Epithelial cell of esophagus (primary cell): Measurements from ENCODE around the gene PTPRK.

Source experiments
- DNase-seq: peaks from one replicate; pipeline ENCODE4 v3.0.0; 2010; ENCODE audit warnings: low read depth
- H3K4me3 ChIP-seq: 2 replicates; pipeline ENCODE4 v1.5.1; 2011; ENCODE audit warnings: mild to moderate bottlenecking, low read length, control low read depth
- TF ChIP-seq, protein P1 (sequence below): IDR thresholded peaks from 2 replicates; pipeline ENCODE4 v1.5.1; 2011; ENCODE audit warnings: low read depth, mild to moderate bottlenecking, low read length, control low read depth, inconsistent platforms; ENCODE audit not compliant: insufficient read depth; ENCODE audit errors: missing control alignments

PTPRK gene

DNA sequence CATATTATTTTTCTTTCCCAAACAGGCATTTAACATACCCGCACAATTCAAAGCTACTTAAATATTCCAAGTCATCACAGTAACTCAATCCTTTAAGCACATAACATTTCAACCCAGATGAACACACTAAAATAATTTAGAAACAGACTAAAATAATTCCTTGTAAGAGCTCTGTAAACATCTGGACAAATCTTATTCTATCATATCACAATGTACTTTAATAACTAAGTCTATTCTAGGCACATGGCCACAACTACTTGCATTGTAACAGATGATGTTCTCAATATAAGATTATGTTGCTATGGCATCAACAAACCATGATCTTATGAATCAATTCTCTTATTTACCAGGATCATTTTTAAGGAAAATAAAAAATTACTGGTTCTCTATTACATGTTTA, 496.4 kb downstream of the PTPRK start:
- no peak for DNase-seq
- H3K4me3 ChIP-seq: no peak overlapping the region
- TF ChIP-seq, protein P1, sequence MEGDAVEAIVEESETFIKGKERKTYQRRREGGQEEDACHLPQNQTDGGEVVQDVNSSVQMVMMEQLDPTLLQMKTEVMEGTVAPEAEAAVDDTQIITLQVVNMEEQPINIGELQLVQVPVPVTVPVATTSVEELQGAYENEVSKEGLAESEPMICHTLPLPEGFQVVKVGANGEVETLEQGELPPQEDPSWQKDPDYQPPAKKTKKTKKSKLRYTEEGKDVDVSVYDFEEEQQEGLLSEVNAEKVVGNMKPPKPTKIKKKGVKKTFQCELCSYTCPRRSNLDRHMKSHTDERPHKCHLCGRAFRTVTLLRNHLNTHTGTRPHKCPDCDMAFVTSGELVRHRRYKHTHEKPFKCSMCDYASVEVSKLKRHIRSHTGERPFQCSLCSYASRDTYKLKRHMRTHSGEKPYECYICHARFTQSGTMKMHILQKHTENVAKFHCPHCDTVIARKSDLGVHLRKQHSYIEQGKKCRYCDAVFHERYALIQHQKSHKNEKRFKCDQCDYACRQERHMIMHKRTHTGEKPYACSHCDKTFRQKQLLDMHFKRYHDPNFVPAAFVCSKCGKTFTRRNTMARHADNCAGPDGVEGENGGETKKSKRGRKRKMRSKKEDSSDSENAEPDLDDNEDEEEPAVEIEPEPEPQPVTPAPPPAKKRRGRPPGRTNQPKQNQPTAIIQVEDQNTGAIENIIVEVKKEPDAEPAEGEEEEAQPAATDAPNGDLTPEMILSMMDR: no peak

DNA sequence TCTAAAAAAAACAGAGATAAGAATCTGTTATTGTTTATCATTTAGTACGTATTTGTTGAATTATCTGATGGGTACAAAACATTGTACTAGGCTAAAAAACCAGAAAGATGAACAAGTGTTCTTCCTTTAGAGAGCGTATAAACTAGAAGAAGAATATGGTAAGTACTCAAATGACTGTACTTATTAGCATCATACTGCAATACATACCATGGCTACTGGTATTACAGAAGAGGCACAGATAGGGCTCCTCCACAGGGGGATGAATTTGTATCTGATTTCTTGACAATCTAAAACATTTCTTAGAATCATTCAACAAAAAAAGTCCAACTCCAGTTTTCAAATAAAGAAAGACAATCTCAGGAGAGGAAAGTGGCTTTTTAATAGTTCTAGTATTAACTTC, 501.6 kb downstream of the PTPRK start:
- TF ChIP-seq, protein P1: no peak
- H3K4me3 ChIP-seq: no peak overlapping the region
- DNase-seq: no peak

DNA sequence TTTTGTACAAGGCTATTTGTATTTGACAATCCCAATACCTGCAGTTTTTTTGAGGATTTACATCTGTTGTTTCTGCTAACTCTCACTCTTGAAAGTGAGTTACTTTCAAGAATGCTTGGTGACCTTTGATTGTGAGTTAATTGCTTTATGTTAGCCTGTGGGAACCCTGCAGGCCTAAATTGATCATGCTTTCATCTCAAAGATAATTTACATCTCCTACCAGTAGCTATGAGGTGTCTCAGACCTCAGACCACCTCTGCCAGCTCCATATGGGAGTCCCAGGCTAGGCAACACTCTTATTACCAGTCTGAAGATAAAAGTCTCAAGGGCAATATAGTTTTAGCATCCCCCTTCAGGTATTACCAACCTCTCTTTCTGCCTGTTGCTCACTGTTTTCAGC, 503.1 kb downstream of the PTPRK start:
- no peak for DNase-seq
- H3K4me3 ChIP-seq: no peak overlapping the region
- TF ChIP-seq, protein P1: no peak

DNA sequence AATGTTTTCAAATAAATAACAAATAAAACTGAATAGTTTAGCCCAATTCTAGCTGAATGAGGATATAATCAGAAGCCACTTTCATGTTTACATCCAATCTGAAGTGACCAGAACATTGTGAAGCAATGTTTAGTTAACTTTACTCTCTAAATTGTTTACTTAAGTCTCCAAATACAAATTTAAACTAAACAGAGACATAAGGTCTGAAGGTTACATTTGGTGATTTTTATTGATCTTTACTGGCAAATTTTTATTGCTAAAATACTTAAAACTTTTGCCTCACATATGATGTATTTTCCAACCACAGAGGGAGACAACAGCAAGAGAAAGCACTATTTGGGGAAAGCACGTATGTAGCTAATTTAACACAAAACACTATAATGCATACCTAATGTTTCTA, 512.7 kb downstream of the PTPRK start:
- DNase-seq: no peak
- TF ChIP-seq, protein P1: no peak

DNA sequence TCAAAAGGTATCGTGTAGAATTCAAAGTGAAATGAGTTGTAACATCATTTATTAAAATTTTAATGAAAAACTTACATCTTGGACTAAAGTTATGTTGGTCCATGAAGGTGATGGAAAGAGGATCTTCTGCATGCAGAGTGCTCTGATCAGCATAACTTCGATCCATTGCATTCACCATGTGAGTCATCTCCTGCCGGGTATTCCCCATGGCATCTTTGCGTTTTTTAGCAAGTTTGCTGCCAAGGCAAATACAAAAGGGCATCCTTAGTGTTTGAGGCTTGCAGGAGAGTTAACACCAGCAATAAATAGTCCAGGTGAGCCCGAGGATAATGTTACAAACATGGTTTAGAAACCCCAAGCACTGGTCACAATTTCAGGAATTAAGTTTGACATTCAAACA, 515.4 kb downstream of the PTPRK start:
- DNase-seq: peak; percentile 26
- TF ChIP-seq, protein P1: no peak
- H3K4me3 ChIP-seq: no peak overlapping the region

More for the DNA sequence above, 512.7 kb downstream of the PTPRK start:
- no peak overlapping the region for H3K4me3 ChIP-seq

DNA sequence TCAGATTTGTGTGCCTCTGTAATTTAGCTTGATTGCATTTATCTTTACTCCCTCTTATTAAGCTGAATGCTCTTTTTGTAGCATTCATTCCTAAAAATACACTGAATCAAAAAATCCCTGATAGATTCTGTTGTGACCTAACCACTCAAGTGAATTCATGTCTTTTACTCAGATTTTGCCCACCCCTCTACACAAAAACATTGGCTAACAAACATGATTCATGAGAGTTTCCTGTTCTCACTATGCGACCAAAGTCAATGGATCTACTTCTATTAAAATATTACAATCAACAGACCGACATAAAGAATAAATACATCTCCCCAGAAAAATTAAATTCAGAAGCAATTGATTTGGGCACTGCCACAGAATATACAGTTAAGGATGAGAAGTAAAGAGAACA, 520.0 kb downstream of the PTPRK start:
- no peak for DNase-seq
- TF ChIP-seq, protein P1: no peak
- H3K4me3 ChIP-seq: no peak overlapping the region

DNA sequence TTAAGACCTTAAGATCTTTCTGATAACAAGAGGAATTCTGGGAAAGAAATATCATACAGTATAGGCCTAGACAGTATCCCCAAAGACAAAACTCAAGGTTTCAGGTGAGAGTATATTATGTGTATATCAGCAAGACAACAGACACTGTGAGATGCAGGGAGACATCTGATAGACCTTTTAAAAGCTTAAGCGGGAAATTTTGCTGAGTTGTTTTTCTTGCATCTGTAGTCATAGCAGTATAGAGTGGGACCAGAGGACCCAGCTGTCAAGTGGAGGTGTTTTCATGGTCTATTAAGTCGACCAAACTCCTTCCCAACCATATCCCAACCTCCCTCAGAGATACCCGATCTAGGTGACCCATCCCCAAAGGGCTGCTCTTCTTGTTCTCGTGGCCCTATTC, 521.4 kb downstream of the PTPRK start:
- no peak for DNase-seq
- H3K4me3 ChIP-seq: no peak overlapping the region
- TF ChIP-seq, protein P1: no peak
